Mucosa of descending colon (tissue), 3 donors: Measurements from ENCODE around the gene PLA2G6. TPM values are rescaled to one million over a fixed set of nuclear protein-coding genes. Genes with fewer than 3 reads are reported as not detected.

Experiments used
- ATAC-seq: fragments of 200-7000 bp; cut with Tn5 transposase; one replicate; pipeline ENCODE4 v1.9.1; 2020; ENCODE audit warnings: mild to moderate bottlenecking, moderate library complexity
- DNase-seq, 3 donors: peaks; one replicate each; pipeline ENCODE4 v3.0.0-alpha.2; 2020
- H3K36me3 ChIP-seq: fragments of 200-600 bp; one replicate; pipeline ENCODE4 v1.8.0; 2021; ENCODE audit warnings: low read depth, mild to moderate bottlenecking
- H3K4me1 ChIP-seq: fragments of 200-600 bp; one replicate; pipeline ENCODE4 v1.8.0; 2021; ENCODE audit warnings: low read depth, mild to moderate bottlenecking
- H3K4me3 ChIP-seq: fragments of 200-600 bp; one replicate; pipeline ENCODE4 v1.8.0; 2021; ENCODE audit warnings: mild to moderate bottlenecking
- H3K9me3 ChIP-seq: fragments of 200-600 bp; one replicate; pipeline ENCODE4 v1.8.0; 2021; ENCODE audit warnings: mild to moderate bottlenecking
- intact Hi-C, 2 donors: fragments of 100-400 bp; cut with DNase I in 1 of 2; cut with micrococcal nuclease in 1 of 2; formaldehyde crosslinking; loops; one replicate each; pipeline versions ENCODE4 v1.11.0 to v1.11.1; 2022; cut with DNase I, micrococcal nuclease
- total RNA-seq, 3 donors: library from RNA; stranded (reverse); fragmentation: NEBNext Ultra II Directional in 2 of 3; extraction: Animal tissue kit (Norgen Biotek cat#: 25700) in 2 of 3; gene quantifications; one replicate each; pipeline versions ENCODE4 v1.2.1 to v1.2.4, GENCODE V29; 2021 to 2023
- TF ChIP-seq, protein P1 (sequence below): fragments of 200-600 bp; IDR thresholded peaks from one replicate; pipeline ENCODE4 v1.8.0; 2022; ENCODE audit warnings: antibody characterized with exemption, mild to moderate bottlenecking
- donor health status: DM: no; HTN: no; CAD: no; lungs with moderate emphysema.
- donor health status: DM: no; HTN: no; CAD: no.
- donor health status: DM: no; HTN: yes; CAD: no.

Gene PLA2G6
- total RNA-seq, 3 donors from 2014 or later: 28.5 to 38.7 (median 35.9) TPM

DNA sequence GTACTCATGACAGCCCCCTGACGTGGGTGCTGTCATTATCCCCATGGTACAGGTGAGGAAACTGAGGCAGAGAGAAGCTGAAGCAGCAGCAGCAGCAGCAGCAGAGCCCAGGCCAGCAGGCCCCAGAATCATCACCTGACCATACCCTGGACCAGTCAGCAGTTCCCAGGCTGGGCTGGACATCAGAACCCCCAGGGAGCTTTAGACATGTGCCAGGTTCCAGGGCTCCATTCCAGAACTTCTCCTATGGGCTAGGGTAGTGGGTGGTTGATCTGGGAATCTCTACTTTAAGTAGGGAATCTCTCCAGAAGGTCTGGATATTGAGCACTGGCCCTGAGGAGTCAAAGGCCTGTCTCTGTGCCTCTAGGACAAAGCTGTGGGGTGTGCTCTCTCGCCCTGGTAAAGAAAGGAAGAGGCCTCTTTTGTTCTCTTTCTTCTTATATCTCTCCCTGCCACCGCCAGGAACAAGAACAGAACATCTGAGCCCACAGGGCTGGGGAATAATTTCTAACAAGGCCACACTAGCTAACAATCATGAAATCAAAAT, 46.8 kb upstream of the PLA2G6 start:
- ATAC-seq: peak; percentile 3
- no peak for DNase-seq
- intact Hi-C loops: no loop called here
- no peaks in the 10 kb centered on the region for H3K36me3 ChIP-seq
- no peak overlapping the region for H3K4me3 ChIP-seq
- H3K9me3 ChIP-seq: no peaks in the 10 kb centered on the region
- H3K4me1 ChIP-seq: peaks cover 23% of the 10 kb centered on the region
- TF ChIP-seq, protein P1, sequence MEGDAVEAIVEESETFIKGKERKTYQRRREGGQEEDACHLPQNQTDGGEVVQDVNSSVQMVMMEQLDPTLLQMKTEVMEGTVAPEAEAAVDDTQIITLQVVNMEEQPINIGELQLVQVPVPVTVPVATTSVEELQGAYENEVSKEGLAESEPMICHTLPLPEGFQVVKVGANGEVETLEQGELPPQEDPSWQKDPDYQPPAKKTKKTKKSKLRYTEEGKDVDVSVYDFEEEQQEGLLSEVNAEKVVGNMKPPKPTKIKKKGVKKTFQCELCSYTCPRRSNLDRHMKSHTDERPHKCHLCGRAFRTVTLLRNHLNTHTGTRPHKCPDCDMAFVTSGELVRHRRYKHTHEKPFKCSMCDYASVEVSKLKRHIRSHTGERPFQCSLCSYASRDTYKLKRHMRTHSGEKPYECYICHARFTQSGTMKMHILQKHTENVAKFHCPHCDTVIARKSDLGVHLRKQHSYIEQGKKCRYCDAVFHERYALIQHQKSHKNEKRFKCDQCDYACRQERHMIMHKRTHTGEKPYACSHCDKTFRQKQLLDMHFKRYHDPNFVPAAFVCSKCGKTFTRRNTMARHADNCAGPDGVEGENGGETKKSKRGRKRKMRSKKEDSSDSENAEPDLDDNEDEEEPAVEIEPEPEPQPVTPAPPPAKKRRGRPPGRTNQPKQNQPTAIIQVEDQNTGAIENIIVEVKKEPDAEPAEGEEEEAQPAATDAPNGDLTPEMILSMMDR: no peak

DNA sequence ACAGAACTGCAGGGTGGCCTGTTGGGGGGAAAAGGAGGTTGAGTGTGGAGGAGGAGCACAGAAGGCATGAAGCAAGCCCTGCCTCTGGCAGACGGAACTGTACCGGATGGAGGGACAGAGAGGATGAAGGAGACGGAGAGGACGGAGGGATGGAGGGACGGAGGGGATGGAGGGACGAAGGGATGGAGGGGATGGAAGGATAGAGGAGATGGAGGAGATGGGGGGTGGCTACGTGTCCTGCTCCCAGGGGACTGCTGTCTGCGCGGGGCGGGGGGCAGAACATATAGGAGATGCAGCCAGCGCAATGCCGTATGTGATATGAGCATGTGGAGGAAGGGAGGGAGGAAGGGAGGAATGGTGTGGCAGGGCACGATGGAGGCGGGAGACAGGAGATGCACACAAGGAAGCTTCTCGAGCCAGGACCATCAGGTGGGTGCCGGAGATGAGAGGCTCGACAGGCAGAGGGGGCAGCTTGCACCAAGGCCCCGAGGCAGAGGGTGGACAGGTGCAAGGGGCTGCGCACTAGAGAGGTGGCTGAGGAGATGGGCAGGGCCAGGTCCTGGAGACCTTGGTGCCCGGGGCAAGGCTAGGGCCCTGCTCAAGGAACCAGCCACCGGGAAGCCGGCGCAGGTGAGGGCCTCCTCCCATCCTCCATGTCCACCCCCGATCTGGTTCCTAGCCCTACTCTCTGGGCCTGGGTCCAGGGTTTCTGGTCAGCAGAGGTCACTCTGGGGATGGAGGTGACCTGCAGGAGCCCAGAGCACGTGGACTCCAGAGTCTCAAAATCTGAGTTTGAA, 45.4 kb upstream of the PLA2G6 start:
- H3K9me3 ChIP-seq: no peaks in the 10 kb centered on the region
- H3K4me3 ChIP-seq: no peak overlapping the region
- H3K4me1 ChIP-seq: peaks cover 30% of the 10 kb centered on the region
- TF ChIP-seq, protein P1: no peak
- H3K36me3 ChIP-seq: no peaks in the 10 kb centered on the region
- no peak for ATAC-seq
- DNase-seq: no peak
- intact Hi-C loops: no loop called here

DNA sequence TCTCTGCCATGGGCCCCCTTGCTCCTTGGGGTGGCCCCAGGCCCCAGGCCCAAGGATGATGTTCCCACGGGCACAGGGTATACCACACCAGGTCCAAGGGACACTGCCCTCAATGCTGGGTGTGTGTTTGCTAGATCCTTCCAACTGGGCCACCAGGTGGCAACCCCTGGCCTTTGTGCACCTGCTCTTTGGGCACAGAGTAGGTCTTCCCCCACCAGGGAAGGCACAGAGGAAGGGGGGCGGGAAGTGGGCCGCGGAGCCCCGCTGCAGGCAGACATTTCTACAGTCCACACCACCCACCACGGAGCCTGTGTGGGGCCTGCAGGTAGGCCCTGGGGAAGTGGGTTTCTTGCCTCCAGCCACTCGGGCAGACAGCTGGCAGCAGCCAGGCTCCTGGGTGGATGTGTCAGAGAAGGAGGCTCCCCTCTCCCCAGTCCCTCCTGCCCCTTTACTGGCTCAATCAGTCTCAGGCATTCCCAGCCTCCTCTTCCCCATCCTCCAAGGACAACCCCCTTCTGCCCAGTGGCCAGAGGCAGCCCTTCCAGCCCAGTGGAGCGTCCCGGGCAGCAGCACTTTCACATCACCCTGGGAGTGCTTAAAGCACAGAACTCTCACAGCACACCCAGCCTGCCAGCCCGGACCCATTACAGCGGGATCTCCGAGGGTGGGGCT, 41.8 kb upstream of the PLA2G6 start:
- DNase-seq: no peak
- intact Hi-C loops: no loop called here
- ATAC-seq: peak; percentile 13
- H3K4me3 ChIP-seq: no peak overlapping the region
- TF ChIP-seq, protein P1: no peak
- H3K36me3 ChIP-seq: no peaks in the 10 kb centered on the region
- no peaks in the 10 kb centered on the region for H3K9me3 ChIP-seq
- H3K4me1 ChIP-seq: peaks cover 22% of the 10 kb centered on the region

- H3K36me3 ChIP-seq: no peaks in the 10 kb centered on the region
- intact Hi-C loops: no loop called here
- TF ChIP-seq, protein P1: no peak
- peak; percentile 69 for ATAC-seq
- peaks cover 21% of the 10 kb centered on the region for H3K4me1 ChIP-seq
- H3K9me3 ChIP-seq: no peaks in the 10 kb centered on the region
- no peak overlapping the region for H3K4me3 ChIP-seq
- peak; percentile 64 to 74 (median 68) for DNase-seq
These were observed 41.1 kb upstream of the PLA2G6 start for GRCh38 chr22:38222797-38223119.

DNA sequence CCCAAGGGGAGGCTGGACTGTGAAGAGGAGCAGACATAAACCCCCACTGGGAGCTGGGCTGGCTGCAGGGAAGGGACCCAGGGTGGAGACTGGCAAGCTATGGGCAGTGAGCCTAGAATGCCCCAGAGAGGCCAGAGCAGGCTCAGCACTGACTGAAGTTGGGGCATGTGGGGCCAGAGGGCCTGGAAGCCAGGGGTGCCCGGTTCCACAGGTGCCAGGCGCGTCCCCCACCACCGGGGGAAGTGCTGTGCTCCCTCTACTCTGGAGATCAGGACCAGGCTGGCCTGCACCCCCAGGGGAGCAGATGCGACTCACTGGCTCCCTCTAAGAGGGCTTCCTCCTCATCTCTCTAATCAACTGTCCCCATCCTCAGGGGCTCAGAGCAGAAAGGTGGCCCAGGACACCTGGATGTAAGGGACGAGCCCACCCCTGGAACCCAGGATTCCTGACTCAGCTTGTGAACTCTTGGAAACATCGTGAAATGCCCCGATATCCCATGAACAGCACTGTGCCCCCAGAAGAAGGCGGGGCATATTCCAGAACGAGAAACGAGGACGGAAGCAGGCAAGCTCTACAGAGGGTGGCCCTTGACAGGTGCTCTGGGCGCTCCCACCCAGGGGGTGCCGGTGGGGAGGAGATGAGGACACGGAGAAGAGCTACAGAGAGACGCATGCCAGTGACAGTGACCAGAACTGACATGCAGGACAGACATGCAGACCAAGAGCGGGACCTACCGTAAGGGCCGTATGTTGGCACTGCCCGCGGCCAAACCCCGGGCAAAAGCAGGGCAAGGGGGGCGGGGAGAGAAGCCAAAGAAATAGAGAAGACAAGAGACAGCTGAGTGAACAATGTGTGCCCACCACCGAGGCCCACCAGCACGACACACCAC, 40.5 kb upstream of the PLA2G6 start:
- TF ChIP-seq, protein P1: no peak

More for the DNA sequence above, 40.5 kb upstream of the PLA2G6 start:
- Histone ChIP-seq H3K4me1 (peaks cover 21% of the 10 kb centered on the region), H3K9me3 (no peaks in the 10 kb centered on the region), H3K4me3 (no peak overlapping the region), H3K36me3 (no peaks in the 10 kb centered on the region)
- DNase-seq (no peak), ATAC-seq (no peak)
- intact Hi-C loops: no loop called here
